Nephron progenitor cell (in vitro differentiated cells): ENCODE results near the gene SLX4IP.

Experiments used
- DNase-seq: peaks from one replicate; pipeline ENCODE4 v3.0.0; 2021
- H3K27ac Mint-ChIP-seq: 2 replicates; pipeline ENCODE4 v1.8.0; 2021; ENCODE audit warnings: mild to moderate bottlenecking, moderate library complexity, mixed read lengths
- H3K27me3 Mint-ChIP-seq: 2 replicates; pipeline ENCODE4 v1.8.0; 2021; ENCODE audit warnings: mild to moderate bottlenecking, low read depth, mixed read lengths; ENCODE audit not compliant: poor library complexity
- H3K36me3 Mint-ChIP-seq: 2 replicates; pipeline ENCODE4 v1.8.0; 2021; ENCODE audit warnings: low read depth, mixed read lengths
- H3K4me1 Mint-ChIP-seq: 2 replicates; pipeline ENCODE4 v1.8.0; 2021; ENCODE audit warnings: mixed read lengths
- H3K4me3 Mint-ChIP-seq: 2 replicates; pipeline ENCODE4 v1.8.0; 2021; ENCODE audit warnings: mild to moderate bottlenecking, moderate library complexity, mixed read lengths
- H3K9me3 Mint-ChIP-seq: 2 replicates; pipeline ENCODE4 v1.8.0; 2021; ENCODE audit warnings: mild to moderate bottlenecking, moderate library complexity, mixed read lengths
- TF ChIP-seq, protein P1 (sequence below): fragments of 200-600 bp; sonication (generic); IDR thresholded peaks from 2 replicates; pipeline ENCODE4 v1.5.0; 2021; ENCODE audit warnings: antibody characterized with exemption

The SLX4IP gene

DNA sequence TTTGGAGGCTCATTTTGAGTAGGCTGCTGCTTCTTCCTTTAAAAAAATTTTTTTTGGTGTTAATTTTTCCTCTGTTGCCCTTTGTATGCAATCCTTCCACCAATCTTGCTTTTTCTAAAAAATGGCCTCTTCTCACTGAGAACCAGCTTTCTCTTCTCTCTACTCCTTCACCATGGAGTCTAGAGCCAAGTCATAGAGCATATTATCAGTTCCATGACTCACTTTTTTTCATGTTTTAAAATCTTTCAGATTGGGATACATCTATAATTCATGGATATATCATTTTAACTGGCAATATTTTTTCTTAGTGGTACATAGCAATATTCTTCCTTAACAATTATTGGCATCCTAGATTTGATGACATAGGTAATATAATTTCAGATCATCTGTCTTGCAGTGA lies 62.7 kb downstream of the SLX4IP start:
- Mint-ChIP-seq H3K36me3 (no peaks in the 10 kb centered on the region), H3K9me3 (no peaks in the 10 kb centered on the region), H3K27ac (peak overlapping the region; percentile 26), H3K27me3 (no peaks in the 10 kb centered on the region), H3K4me1 (peaks cover 59% of the 10 kb centered on the region), H3K4me3 (no peak overlapping the region)
- no peak for DNase-seq
- TF ChIP-seq, protein P1, sequence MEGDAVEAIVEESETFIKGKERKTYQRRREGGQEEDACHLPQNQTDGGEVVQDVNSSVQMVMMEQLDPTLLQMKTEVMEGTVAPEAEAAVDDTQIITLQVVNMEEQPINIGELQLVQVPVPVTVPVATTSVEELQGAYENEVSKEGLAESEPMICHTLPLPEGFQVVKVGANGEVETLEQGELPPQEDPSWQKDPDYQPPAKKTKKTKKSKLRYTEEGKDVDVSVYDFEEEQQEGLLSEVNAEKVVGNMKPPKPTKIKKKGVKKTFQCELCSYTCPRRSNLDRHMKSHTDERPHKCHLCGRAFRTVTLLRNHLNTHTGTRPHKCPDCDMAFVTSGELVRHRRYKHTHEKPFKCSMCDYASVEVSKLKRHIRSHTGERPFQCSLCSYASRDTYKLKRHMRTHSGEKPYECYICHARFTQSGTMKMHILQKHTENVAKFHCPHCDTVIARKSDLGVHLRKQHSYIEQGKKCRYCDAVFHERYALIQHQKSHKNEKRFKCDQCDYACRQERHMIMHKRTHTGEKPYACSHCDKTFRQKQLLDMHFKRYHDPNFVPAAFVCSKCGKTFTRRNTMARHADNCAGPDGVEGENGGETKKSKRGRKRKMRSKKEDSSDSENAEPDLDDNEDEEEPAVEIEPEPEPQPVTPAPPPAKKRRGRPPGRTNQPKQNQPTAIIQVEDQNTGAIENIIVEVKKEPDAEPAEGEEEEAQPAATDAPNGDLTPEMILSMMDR, result no peak

DNA sequence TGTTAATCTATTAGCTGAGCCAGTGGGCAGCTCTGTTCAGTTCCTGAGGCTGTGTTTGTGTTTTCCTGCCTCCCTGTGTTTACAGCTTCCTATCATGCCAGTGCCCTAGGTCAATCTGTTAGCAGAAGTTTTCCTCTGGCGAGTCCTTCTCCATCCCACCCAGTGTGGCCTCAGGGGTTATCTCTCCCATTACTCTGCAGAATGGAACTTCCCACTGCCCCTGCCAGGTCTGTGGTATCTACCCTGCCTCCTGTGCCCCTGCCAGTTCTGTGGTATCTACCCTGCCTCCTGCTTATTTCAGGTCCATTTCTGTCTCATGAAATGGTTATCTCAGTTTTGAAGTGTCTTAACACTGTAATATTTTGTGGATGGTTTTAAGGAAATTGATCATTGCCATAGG lies 63.1 kb downstream of the SLX4IP start:
- Mint-ChIP-seq H3K27ac (peak overlapping the region; percentile 26), H3K4me3 (no peak overlapping the region), H3K36me3 (no peaks in the 10 kb centered on the region), H3K9me3 (no peaks in the 10 kb centered on the region), H3K27me3 (no peaks in the 10 kb centered on the region), H3K4me1 (peaks cover 61% of the 10 kb centered on the region)
- TF ChIP-seq, protein P1, result no peak
- DNase-seq, result no peak

DNA sequence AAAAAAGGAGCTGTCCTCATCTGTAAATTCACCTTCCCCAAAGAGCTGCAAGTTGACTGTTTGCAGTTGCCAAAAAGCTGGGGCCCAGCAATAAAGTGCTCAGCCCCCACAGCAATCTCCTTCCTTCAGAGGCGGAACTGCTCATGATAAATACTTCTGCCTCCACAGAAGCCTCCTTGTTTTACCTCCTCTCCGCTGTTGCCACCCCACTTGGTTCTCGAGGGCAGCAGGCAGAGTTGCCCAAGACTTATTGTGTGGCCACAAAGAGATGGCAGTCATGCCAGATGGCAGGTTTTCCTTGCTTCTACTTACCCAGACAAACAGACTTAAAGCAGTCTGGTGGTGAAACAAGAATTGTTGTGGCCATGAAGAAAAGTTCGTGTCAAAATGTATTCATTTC lies 66.3 kb downstream of the SLX4IP start:
- Mint-ChIP-seq H3K36me3 (no peaks in the 10 kb centered on the region), H3K4me3 (peak overlapping the region; percentile 27), H3K4me1 (peaks cover 84% of the 10 kb centered on the region), H3K9me3 (no peaks in the 10 kb centered on the region), H3K27ac (peak overlapping the region; percentile 54), H3K27me3 (no peaks in the 10 kb centered on the region)
- TF ChIP-seq, protein P1, result no peak
- no peak for DNase-seq

DNA sequence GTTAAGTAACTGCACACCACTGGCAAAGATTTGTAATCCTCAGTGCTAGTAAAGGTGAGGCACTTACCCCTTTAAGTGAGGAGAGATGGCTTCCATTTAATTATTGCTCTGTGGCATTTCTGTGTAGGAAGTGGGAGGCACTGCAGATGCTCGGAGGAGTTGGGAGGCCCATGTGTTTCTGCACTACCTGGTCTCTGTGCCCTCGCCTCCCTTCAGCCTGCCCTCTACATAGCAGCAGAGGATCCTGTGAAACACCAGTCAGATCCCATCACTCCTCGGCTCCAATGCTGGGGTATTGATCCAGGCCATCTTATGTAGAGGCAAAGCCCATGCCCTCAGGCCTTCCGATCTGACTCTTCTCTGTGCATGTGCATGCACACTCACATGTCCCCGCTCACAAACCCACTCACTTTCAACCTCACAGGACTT lies 67.0 kb downstream of the SLX4IP start:
- Mint-ChIP-seq H3K27ac (peak overlapping the region; percentile 8), H3K27me3 (no peaks in the 10 kb centered on the region), H3K9me3 (no peaks in the 10 kb centered on the region), H3K4me1 (peaks cover 84% of the 10 kb centered on the region), H3K36me3 (no peaks in the 10 kb centered on the region), H3K4me3 (no peak overlapping the region)
- TF ChIP-seq, protein P1, result no peak
- no peak for DNase-seq

DNA sequence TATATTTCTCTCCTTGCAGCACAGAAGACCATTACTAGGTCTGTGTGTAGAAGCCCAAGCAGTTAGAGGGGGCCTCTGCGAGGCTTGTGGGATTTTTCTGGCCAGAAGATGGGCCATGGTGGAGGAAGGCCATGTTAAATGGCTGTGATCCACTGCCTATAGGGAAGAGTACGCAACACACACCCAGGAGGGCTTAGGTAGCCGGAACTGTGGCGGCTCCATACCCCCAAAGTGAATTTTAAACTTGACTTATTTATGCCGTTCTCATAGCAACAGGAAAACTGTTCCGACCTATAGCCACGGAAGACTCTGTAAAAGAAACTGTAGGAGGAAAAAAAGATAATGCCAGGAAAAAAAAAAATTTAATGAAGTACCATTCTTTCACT lies 69.5 kb downstream of the SLX4IP start:
- Mint-ChIP-seq H3K9me3 (no peaks in the 10 kb centered on the region), H3K4me1 (peaks cover 92% of the 10 kb centered on the region), H3K27me3 (no peaks in the 10 kb centered on the region), H3K27ac (no peak overlapping the region), H3K4me3 (no peak overlapping the region), H3K36me3 (no peaks in the 10 kb centered on the region)
- TF ChIP-seq, protein P1, result no peak
- DNase-seq, result no peak

DNA sequence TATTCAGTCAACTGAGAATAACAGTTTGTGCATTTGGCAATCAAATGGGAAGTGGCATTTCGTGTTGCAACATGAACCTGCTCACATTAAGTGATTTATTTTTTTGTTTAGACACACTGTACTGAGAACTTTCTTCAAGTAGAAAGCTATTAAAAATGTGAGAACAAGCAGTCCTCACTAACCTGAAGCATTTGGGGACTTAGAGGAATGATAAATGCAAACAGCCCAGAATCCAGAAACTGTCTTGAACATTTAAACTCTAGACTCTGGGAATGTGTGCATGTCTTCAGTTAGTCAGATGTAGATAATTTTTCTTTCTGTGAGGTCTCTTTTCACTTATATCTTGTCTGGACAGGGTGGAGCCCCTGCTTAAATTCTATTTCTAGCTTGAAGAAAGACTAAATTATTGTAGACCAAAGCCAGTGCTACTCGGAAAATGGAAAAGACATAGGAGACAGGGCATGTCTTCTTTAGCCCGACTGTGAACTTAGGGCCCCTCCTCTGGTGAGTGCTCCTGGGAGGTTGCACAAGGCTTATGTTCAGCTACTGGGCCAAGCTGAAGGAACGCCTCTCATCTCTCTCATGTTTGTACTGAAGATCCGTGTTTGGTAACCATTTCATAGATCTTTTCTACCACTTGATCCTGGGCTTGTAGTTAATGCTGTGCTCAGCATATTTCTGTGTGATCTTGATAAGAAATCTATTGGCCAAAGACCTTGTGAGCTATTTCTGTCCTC lies 70.1 kb downstream of the SLX4IP start:
- H3K36me3 Mint-ChIP-seq, result no peaks in the 10 kb centered on the region
- DNase-seq, result no peak

More for the DNA sequence above, 70.1 kb downstream of the SLX4IP start:
- Mint-ChIP-seq H3K4me3 (no peak overlapping the region), H3K27me3 (no peaks in the 10 kb centered on the region), H3K9me3 (no peaks in the 10 kb centered on the region), H3K4me1 (peaks cover 87% of the 10 kb centered on the region), H3K27ac (no peak overlapping the region)
- TF ChIP-seq, protein P1, result no peak
